Heart left ventricle (tissue), 13 donors: ENCODE results near the gene BICRA.

Source experiments
- POLR2A ChIP-seq, 2 donors: fragments of 450-650 bp; IDR thresholded peaks; one replicate each; pipeline ENCODE4 v1.6.1; 2017; ENCODE audit warnings: antibody characterized with exemption in 2 of 2, mild to moderate bottlenecking in 2 of 2, moderate library complexity in 2 of 2
- TF ChIP-seq, protein P1 (sequence below), 12 donors: fragments of 200-600 bp; sonication (generic) in 4 of 12; IDR thresholded peaks; one replicate each; pipeline versions ENCODE4 v1.5.0 to v1.8.0; 2018 to 2022; ENCODE audit warnings: antibody characterized with exemption in 12 of 12, mild to moderate bottlenecking in 5 of 12
- donor health status: ischemic (EF 13 %, LVEDD 7.1; RV severe dilation, severe dysfunction).
- donor health status: DM: no; HTN: yes; CAD: no.
- donor health status: DM: no; HTN: no; CAD: no.
- donor health status: ischemic (EF 25% LVEDD 6.9; RV normal size, moderate dysfunction).
- donor health status: ischemic (EF 25% LVEDD 5.7; RV mildly dilated, moderate dysfunction).
- donor health status: ischemic (EF 35%, LVEDD 5.7; RV mildly dilated, moderate dysfunction).
- donor health status: nonischemic (EF 11% LVEDD 7.7; RV severe dilation, severe dysfunction).
- donor health status: DM: yes; HTN: yes; CAD: no.
- donor health status: PGD.
- donor health status: ischemic (EF 29% LVEDD 5.4; RV normal size, mild dysfunction).
- donor health status: nonischemic (EF 23%, LVEDD 6.1; RV moderate dilation, normal function).

DNA sequence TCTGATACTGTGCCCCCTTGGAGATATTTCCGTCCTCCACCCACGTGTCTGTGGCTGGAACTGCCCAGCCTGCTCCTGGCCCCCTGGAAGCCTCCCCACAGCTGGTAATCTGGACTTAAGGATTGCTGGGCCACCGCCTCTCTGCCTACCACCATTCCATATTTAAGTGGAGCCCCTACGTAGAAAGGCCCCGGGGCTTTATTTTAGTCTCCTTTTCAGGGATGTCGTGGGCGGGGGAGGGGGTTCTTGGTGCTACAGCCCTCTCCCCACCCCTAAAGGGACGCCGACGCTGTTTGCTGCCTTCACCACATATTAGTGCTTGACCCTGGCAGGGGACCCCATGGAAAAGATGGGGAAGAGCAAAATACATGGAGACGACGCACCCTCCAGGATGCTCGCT is 133.7 kb downstream of the BICRA start:
- TF ChIP-seq, protein P1, sequence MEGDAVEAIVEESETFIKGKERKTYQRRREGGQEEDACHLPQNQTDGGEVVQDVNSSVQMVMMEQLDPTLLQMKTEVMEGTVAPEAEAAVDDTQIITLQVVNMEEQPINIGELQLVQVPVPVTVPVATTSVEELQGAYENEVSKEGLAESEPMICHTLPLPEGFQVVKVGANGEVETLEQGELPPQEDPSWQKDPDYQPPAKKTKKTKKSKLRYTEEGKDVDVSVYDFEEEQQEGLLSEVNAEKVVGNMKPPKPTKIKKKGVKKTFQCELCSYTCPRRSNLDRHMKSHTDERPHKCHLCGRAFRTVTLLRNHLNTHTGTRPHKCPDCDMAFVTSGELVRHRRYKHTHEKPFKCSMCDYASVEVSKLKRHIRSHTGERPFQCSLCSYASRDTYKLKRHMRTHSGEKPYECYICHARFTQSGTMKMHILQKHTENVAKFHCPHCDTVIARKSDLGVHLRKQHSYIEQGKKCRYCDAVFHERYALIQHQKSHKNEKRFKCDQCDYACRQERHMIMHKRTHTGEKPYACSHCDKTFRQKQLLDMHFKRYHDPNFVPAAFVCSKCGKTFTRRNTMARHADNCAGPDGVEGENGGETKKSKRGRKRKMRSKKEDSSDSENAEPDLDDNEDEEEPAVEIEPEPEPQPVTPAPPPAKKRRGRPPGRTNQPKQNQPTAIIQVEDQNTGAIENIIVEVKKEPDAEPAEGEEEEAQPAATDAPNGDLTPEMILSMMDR (IDR thresholded peaks at IDR 0.05) = no peak
- no peak for TF ChIP-seq POLR2A (IDR thresholded peaks at IDR 0.05)
